Smooth muscle cell (in vitro differentiated cells): ENCODE measurements around the gene IQSEC1. TPM values are rescaled to one million over a fixed set of nuclear protein-coding genes. Genes with fewer than 3 reads are reported as not detected.

Source experiments
- DNase-seq: peaks from one replicate; lab custom pipeline; 2025; ENCODE audit not compliant: unreplicated experiment; lab: John Stamatoyannopoulos, UW
- H2AFZ ChIP-seq: fragments of 200-600 bp; sonication (generic); 2 replicates; pipeline ENCODE4 v1.6.0; 2016; ENCODE audit warnings: antibody characterized with exemption, low read depth, mild to moderate bottlenecking
- H3F3A ChIP-seq: fragments of 200-600 bp; sonication (generic); 2 replicates; pipeline ENCODE4 v1.6.0; 2017; ENCODE audit warnings: antibody characterized with exemption, low read depth
- H3K27ac ChIP-seq: fragments of 200-600 bp; sonication (generic); 2 replicates; pipeline ENCODE4 v1.5.1; 2016; ENCODE audit warnings: low read depth, mild to moderate bottlenecking
- H3K27me3 ChIP-seq: fragments of 200-600 bp; sonication (generic); 2 replicates; pipeline ENCODE4 v1.6.1; 2016; ENCODE audit warnings: low read depth, mild to moderate bottlenecking
- H3K36me3 ChIP-seq: fragments of 200-600 bp; sonication (generic); 2 replicates; pipeline ENCODE4 v1.5.1; 2016; ENCODE audit warnings: low read depth
- H3K4me1 ChIP-seq: fragments of 200-600 bp; sonication (generic); 2 replicates; pipeline ENCODE4 v1.5.1; 2016; ENCODE audit warnings: low read depth
- H3K4me2 ChIP-seq: fragments of 200-600 bp; sonication (generic); 2 replicates; pipeline ENCODE4 v1.6.0; 2016; ENCODE audit warnings: mild to moderate bottlenecking
- H3K4me3 ChIP-seq: fragments of 200-600 bp; sonication (generic); 2 replicates; pipeline ENCODE4 v1.5.1; 2016; ENCODE audit warnings: mild to moderate bottlenecking
- H3K79me2 ChIP-seq: fragments of 200-600 bp; sonication (generic); 2 replicates; pipeline ENCODE4 v1.6.0; 2016; ENCODE audit warnings: low read depth, mild to moderate bottlenecking
- H3K9ac ChIP-seq: fragments of 200-600 bp; sonication (generic); 2 replicates; pipeline ENCODE4 v1.6.0; 2016; ENCODE audit warnings: low read depth
- H3K9me3 ChIP-seq: fragments of 200-600 bp; sonication (generic); replicated peaks from 2 replicates; pipeline ENCODE4 v1.5.1; 2016; ENCODE audit warnings: low read depth
- H4K20me1 ChIP-seq: fragments of 200-600 bp; sonication (generic); 2 replicates; pipeline ENCODE4 v1.6.0; 2016; ENCODE audit warnings: low read depth
- WGBS: methylation state at CpG from one replicate; pipeline ENCODE4 v1.1.7; 2016; ENCODE audit warnings: low lambda C conversion rate; 5-methylcytosine and 5-hydroxymethylcytosine counted together
- polyA plus RNA-seq: library from polyadenylated mRNA; unstranded; fragments of >200 nt; fragmentation: Nextera tagmentation; extraction: Ambion mirVana; gene quantifications from 2 replicates; pipeline ENCODE4 v1.2.1, GENCODE V29; 2016
- total RNA-seq: library from RNA; depleted of rRNA; stranded (reverse); fragments of >200 nt; gene quantifications from 2 replicates; pipeline ENCODE4 v1.2.3, GENCODE V29; 2014
- TF ChIP-seq, protein P1 (sequence below): fragments of 200-600 bp; sonication (generic); IDR thresholded peaks from 2 replicates; pipeline ENCODE4 v1.5.1; 2017; ENCODE audit warnings: borderline replicate concordance, mild to moderate bottlenecking, antibody characterized with exemption; ENCODE audit not compliant: insufficient read depth, poor library complexity, severe bottlenecking

The IQSEC1 gene
- total and polyA plus RNA-seq, 2 experiments from 2014 or later, result 18.9 to 19.8 TPM

DNA sequence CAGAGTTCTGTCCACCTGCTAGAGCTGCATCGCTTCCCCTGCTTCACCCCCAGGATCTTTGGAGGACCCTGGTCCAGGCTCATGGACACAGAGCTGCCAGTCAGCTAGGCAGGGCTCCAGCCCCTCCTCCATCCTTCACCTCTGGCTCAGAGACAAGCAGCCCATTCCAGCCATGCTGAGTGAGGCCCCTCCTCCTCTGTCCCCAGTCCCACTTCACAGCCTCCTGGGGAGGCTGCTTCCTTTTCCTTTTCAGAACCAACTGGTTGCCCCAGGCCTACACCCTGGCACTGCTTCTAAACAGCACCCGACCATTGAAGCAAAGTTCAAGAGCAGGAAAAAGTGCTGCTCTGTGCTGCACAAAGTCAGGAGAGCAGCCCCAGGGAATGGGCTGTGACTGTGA lies 22.2 kb downstream of the IQSEC1 start:
- Histone ChIP-seq H2AFZ (no peak overlapping the region), H3K27ac (no peak overlapping the region), H3F3A (no peaks in the 10 kb centered on the region), H3K4me2 (no peak overlapping the region), H3K4me3 (no peak overlapping the region), H3K36me3 (no peaks in the 10 kb centered on the region), H4K20me1 (no peaks in the 10 kb centered on the region), H3K4me1 (no peaks in the 10 kb centered on the region), H3K9me3 (no peaks in the 10 kb centered on the region), H3K27me3 (no peaks in the 10 kb centered on the region), H3K9ac (no peak overlapping the region), H3K79me2 (no peaks in the 10 kb centered on the region)
- WGBS, result 54% methylated on average over 2 of the region's 2 CpGs
- DNase-seq, result no peak
- TF ChIP-seq, protein P1, sequence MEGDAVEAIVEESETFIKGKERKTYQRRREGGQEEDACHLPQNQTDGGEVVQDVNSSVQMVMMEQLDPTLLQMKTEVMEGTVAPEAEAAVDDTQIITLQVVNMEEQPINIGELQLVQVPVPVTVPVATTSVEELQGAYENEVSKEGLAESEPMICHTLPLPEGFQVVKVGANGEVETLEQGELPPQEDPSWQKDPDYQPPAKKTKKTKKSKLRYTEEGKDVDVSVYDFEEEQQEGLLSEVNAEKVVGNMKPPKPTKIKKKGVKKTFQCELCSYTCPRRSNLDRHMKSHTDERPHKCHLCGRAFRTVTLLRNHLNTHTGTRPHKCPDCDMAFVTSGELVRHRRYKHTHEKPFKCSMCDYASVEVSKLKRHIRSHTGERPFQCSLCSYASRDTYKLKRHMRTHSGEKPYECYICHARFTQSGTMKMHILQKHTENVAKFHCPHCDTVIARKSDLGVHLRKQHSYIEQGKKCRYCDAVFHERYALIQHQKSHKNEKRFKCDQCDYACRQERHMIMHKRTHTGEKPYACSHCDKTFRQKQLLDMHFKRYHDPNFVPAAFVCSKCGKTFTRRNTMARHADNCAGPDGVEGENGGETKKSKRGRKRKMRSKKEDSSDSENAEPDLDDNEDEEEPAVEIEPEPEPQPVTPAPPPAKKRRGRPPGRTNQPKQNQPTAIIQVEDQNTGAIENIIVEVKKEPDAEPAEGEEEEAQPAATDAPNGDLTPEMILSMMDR, result no peak

DNA sequence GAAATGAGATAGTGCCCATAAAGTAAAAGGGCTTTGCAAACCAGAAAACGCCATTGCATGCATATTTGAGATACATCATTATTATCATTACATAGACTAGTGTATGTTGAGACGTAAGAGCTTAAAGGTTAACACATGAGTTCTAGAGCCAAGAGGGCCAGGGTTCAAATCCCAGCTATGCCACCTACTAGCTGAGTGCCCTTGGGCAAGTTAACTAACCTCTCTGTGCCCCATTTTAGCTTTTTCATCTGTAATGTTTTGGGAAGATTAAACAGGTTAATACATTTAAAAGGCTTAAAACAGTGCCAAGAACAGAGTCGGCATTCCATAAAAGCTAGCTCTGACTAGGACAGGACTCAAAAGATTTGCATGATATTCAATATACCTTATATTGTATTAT lies 22.8 kb downstream of the IQSEC1 start:
- Histone ChIP-seq H3K4me1 (no peaks in the 10 kb centered on the region), H2AFZ (no peak overlapping the region), H3K79me2 (no peaks in the 10 kb centered on the region), H3K9me3 (no peaks in the 10 kb centered on the region), H3K4me2 (no peak overlapping the region), H3K27ac (no peak overlapping the region), H3K36me3 (no peaks in the 10 kb centered on the region), H3K9ac (no peak overlapping the region), H3F3A (no peaks in the 10 kb centered on the region), H4K20me1 (no peaks in the 10 kb centered on the region), H3K27me3 (no peaks in the 10 kb centered on the region), H3K4me3 (no peak overlapping the region)
- DNase-seq, result no peak
- TF ChIP-seq, protein P1, result no peak
- WGBS, result 100% methylated on average over 3 of the region's 3 CpGs

DNA sequence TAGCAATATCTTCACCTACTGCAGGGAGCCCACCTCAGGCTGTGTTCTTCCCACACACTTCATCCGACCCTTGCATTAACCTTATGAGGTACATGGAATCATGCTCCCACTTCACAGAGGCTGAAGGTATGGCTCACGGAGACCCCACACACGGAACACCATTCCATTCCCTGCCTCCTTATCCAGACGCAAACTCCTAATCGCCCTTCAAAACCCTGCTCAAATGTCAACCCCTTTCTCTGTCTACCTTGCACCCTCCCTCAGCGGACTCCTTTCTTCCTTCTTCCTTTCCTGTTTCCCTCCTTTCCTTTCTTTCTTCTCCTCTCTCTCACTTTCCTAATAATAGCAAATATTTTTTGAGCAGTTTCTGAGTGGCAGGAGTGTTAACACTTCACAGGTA lies 23.8 kb downstream of the IQSEC1 start:
- Histone ChIP-seq H3K4me3 (no peak overlapping the region), H2AFZ (no peak overlapping the region), H4K20me1 (no peaks in the 10 kb centered on the region), H3K79me2 (no peaks in the 10 kb centered on the region), H3K9me3 (no peaks in the 10 kb centered on the region), H3K27me3 (no peaks in the 10 kb centered on the region), H3F3A (no peaks in the 10 kb centered on the region), H3K36me3 (no peaks in the 10 kb centered on the region), H3K4me1 (peaks cover 6% of the 10 kb centered on the region), H3K4me2 (no peak overlapping the region), H3K27ac (no peak overlapping the region), H3K9ac (no peak overlapping the region)
- WGBS, result 95% methylated on average over 6 of the region's 6 CpGs
- DNase-seq, result no peak
- TF ChIP-seq, protein P1, result no peak
